ENCODE results near the gene EBLN1.

- TF ChIP-seq CREB1 (IDR thresholded peaks at IDR 0.05) (no peak), CREB1 (CRISPR knock-in tag; IDR thresholded peaks at IDR 0.05) (no peak), SMAD3 (CRISPR knock-in tag; conservative IDR thresholded peaks at IDR 0.05) (no peak), ARHGAP35 (IDR thresholded peaks at IDR 0.05; ENCODE audit: partially characterized antibody) (no peak), SMARCE1 (IDR thresholded peaks at IDR 0.05) (no peak), EZH2 (IDR thresholded peaks at IDR 0.05; ENCODE audit: borderline replicate concordance, low read depth, low read length) (no peak), ZBED1 (IDR thresholded peaks at IDR 0.05) (no peak), DLX4 (CRISPR knock-in tag; IDR thresholded peaks at IDR 0.05) (no peak), CTCF (IDR thresholded peaks at IDR 0.05 in 2 of 3, conservative IDR thresholded peaks at IDR 0.05 in 1 of 3; ENCODE audit: insufficient read depth in 2 of 3, low read depth in 1 of 3, low read length in 3 of 3) (no peak)
These were observed 23.9 kb downstream of the EBLN1 start for GRCh38 chr10:22193945-22194344.

All from K562 (cell line).